DMS53 (cell line): ENCODE data around the gene SPATA20.

ENCODE experiments used
- DNase-seq: peaks from one replicate; lab custom pipeline; 2025; lab: John Stamatoyannopoulos, UW

SPATA20 gene

GRCh38 chr17:50540560-50541401, 6.2 kb upstream of the SPATA20 start:
- peak; percentile 54 for DNase-seq

- DNase-seq, result peak; percentile 54
Observed at GRCh38 chr17:50541402-50541715, 5.6 kb upstream of the SPATA20 start.

- DNase-seq, result peak; percentile 96
Observed at GRCh38 chr17:50541716-50542688, 5.0 kb upstream of the SPATA20 start.

GRCh38 chr17:50542795-50543774, 3.9 kb upstream of the SPATA20 start:
- peak; percentile 99 for DNase-seq

GRCh38 chr17:50544516-50544915, 2.5 kb upstream of the SPATA20 start:
- no peak for DNase-seq

GRCh38 chr17:50545311-50545710, 1.7 kb upstream of the SPATA20 start:
- DNase-seq, result no peak

- no peak for DNase-seq
Observed at GRCh38 chr17:50546701-50547034, 306 bp upstream of the SPATA20 start.

GRCh38 chr17:50547736-50548083, 736 bp downstream of the SPATA20 start:
- DNase-seq, result peak; percentile 54

GRCh38 chr17:50548831-50549230, 1.9 kb downstream of the SPATA20 start:
- DNase-seq, result no peak

- no peak for DNase-seq
Observed at GRCh38 chr17:50549256-50549941, 2.4 kb downstream of the SPATA20 start.

- DNase-seq, result no peak
Observed at GRCh38 chr17:50549969-50550368, 3.0 kb downstream of the SPATA20 start.

GRCh38 chr17:50550661-50551432, 3.9 kb downstream of the SPATA20 start:
- peak; percentile 96 for DNase-seq

- DNase-seq, result no peak
Observed at GRCh38 chr17:50551433-50551815, 4.5 kb downstream of the SPATA20 start.

- no peak for DNase-seq
Observed at GRCh38 chr17:50551884-50552283, 4.9 kb downstream of the SPATA20 start.

- no peak for DNase-seq
Observed at GRCh38 chr17:50554201-50554600, 7.2 kb downstream of the SPATA20 start.

- DNase-seq, result peak; percentile 74
Observed at GRCh38 chr17:50556803-50557202, 9.8 kb downstream of the SPATA20 start.

GRCh38 chr17:50557630-50558029, 10.7 kb downstream of the SPATA20 start:
- DNase-seq, result no peak

- peak; percentile 43 for DNase-seq
Observed at GRCh38 chr17:50558091-50558490, 11.1 kb downstream of the SPATA20 start.

- no peak for DNase-seq
Observed at GRCh38 chr17:50558581-50558940, 11.6 kb downstream of the SPATA20 start.

GRCh38 chr17:50558941-50559614, 12.1 kb downstream of the SPATA20 start:
- peak; percentile 48 for DNase-seq
